Activated B cell treated with CpG ODN at 0.5 μM for 24 hours (primary cell): Measurements from ENCODE around the gene RNU6-1. TPM values are rescaled to one million over a fixed set of nuclear protein-coding genes. Genes with fewer than 3 reads are reported as not detected.

Source experiments
- ATAC-seq: fragments of 200-7000 bp; cut with Tn5 transposase; one replicate; pipeline ENCODE4 v1.10.0; 2021; ENCODE audit warnings: low read depth, mild to moderate bottlenecking, moderate library complexity
- CTCF ChIA-PET: fragments of 350-600 bp; sonication (Branson Sonifier 250); formaldehyde crosslinking; loops from one replicate; lab custom pipeline; 2021; ENCODE audit warnings: antibody characterized with exemption; lab: Charles Lee
- POLR2A ChIA-PET: fragments of 350-600 bp; sonication (Branson Sonifier 250); formaldehyde crosslinking; loops from one replicate; lab custom pipeline; 2021; ENCODE audit warnings: antibody characterized with exemption; lab: Charles Lee
- DNase-seq: peaks from one replicate; pipeline ENCODE4 v3.0.0; 2022
- H3K27ac Mint-ChIP-seq: one replicate; pipeline ENCODE4 v1.8.0; 2020; ENCODE audit warnings: mixed read lengths
- H3K27me3 Mint-ChIP-seq: one replicate; pipeline ENCODE4 v1.8.0; 2021; ENCODE audit warnings: mixed read lengths
- H3K36me3 Mint-ChIP-seq: one replicate; pipeline ENCODE4 v1.8.0; 2021; ENCODE audit warnings: low read depth, mixed read lengths
- H3K4me1 Mint-ChIP-seq: one replicate; pipeline ENCODE4 v1.8.0; 2021; ENCODE audit warnings: mixed read lengths
- H3K4me3 Mint-ChIP-seq: one replicate; pipeline ENCODE4 v1.8.0; 2020; ENCODE audit warnings: mild to moderate bottlenecking, mixed read lengths
- H3K9me3 Mint-ChIP-seq: one replicate; pipeline ENCODE4 v1.8.0; 2020; ENCODE audit warnings: mixed read lengths
- CTCF ChIP-seq: fragments of 200-600 bp; IDR thresholded peaks from one replicate; pipeline ENCODE4 v1.8.0; 2022; ENCODE audit warnings: antibody characterized with exemption, mild to moderate bottlenecking
- intact Hi-C: fragments of 100-400 bp; cut with micrococcal nuclease; formaldehyde crosslinking; loops from one replicate; pipeline ENCODE4 v1.15.1; 2024
- total RNA-seq: library from RNA; stranded (reverse); gene quantifications from 2 replicates; pipeline ENCODE4 v1.2.3, GENCODE V29; 2022

Gene RNU6-1
- total RNA-seq, 1 donor from 2014 or later = not detected

- intact Hi-C loops = no loop called here
- Mint-ChIP-seq H3K4me3 (no peak overlapping the region), H3K27me3 (peaks cover 29% of the 10 kb centered on the region), H3K4me1 (peaks cover 10% of the 10 kb centered on the region), H3K27ac (no peak overlapping the region), H3K9me3 (no peaks in the 10 kb centered on the region), H3K36me3 (no peaks in the 10 kb centered on the region)
- ChIA-PET CTCF (interaction anchor here (1.1 kb wide), 1 partner anchor 269 kb away, joined by 3 read pairs; no protein-coding TSS in a partner anchor), POLR2A (interaction anchor here (0.6 kb wide), 1 partner anchor 21 kb away, joined by 6 read pairs; no protein-coding TSS in a partner anchor)
- no peak for ATAC-seq
- no peak for DNase-seq
- no peak for TF ChIP-seq CTCF
These were observed 44.2 kb upstream of the RNU6-1 start for GRCh38 chr15:67884009-67884408.

- no peak overlapping the region for H3K4me3 Mint-ChIP-seq
- no peak for ATAC-seq
These were observed 43.5 kb upstream of the RNU6-1 start for GRCh38 chr15:67883234-67883773.

GRCh38 chr15:67882487-67883233, 42.8 kb upstream of the RNU6-1 start:
- ATAC-seq (peak; percentile 37), DNase-seq (no peak)
- no peaks in the 10 kb centered on the region for H3K9me3 Mint-ChIP-seq
- no peaks in the 10 kb centered on the region for H3K36me3 Mint-ChIP-seq
- H3K27ac Mint-ChIP-seq = no peak overlapping the region
- ChIA-PET CTCF (no interaction called here), POLR2A (no interaction called here)
- no peak for TF ChIP-seq CTCF
- peaks cover 31% of the 10 kb centered on the region for H3K27me3 Mint-ChIP-seq
- peaks cover 10% of the 10 kb centered on the region for H3K4me1 Mint-ChIP-seq
- no peak overlapping the region for H3K4me3 Mint-ChIP-seq
- intact Hi-C loops = no loop called here

More at GRCh38 chr15:67883234-67883773, 43.5 kb upstream of the RNU6-1 start:
- DNase-seq = no peak
- no peaks in the 10 kb centered on the region for H3K36me3 Mint-ChIP-seq
- CTCF ChIA-PET = interaction anchor here (1.1 kb wide), 1 partner anchor 270 kb away, joined by 3 read pairs; no protein-coding TSS in a partner anchor
- POLR2A ChIA-PET = no interaction called here
- intact Hi-C loops = no loop called here
- no peaks in the 10 kb centered on the region for H3K9me3 Mint-ChIP-seq
- H3K27ac Mint-ChIP-seq = no peak overlapping the region
- TF ChIP-seq CTCF = no peak
- peaks cover 10% of the 10 kb centered on the region for H3K4me1 Mint-ChIP-seq
- peaks cover 36% of the 10 kb centered on the region for H3K27me3 Mint-ChIP-seq

- CTCF ChIA-PET = no interaction called here
- H3K4me1 Mint-ChIP-seq = peaks cover 10% of the 10 kb centered on the region
- ATAC-seq (no peak), DNase-seq (no peak)
- H3K36me3 Mint-ChIP-seq = no peaks in the 10 kb centered on the region
- no peaks in the 10 kb centered on the region for H3K9me3 Mint-ChIP-seq
- no peak for TF ChIP-seq CTCF
- H3K27ac Mint-ChIP-seq = no peak overlapping the region
- peaks cover 26% of the 10 kb centered on the region for H3K27me3 Mint-ChIP-seq
- POLR2A ChIA-PET = no interaction called here
- no peak overlapping the region for H3K4me3 Mint-ChIP-seq
- intact Hi-C loops = no loop called here
These were observed 40.9 kb upstream of the RNU6-1 start for GRCh38 chr15:67880651-67881182.

GRCh38 chr15:67879440-67880129, 39.7 kb upstream of the RNU6-1 start:
- DNase-seq (no peak), ATAC-seq (no peak)
- Mint-ChIP-seq H3K9me3 (no peaks in the 10 kb centered on the region), H3K4me3 (no peak overlapping the region), H3K27me3 (peaks cover 15% of the 10 kb centered on the region), H3K27ac (no peak overlapping the region), H3K4me1 (peaks cover 2% of the 10 kb centered on the region), H3K36me3 (no peaks in the 10 kb centered on the region)
- ChIA-PET POLR2A (no interaction called here), CTCF (no interaction called here)
- no peak for TF ChIP-seq CTCF
- intact Hi-C loops = no loop called here
